NCI-H526 (cell line): ENCODE results near the gene TCIRG1.

Experiments
- DNase-seq, 2 experiments: peaks; one replicate each; lab custom pipeline; 2025; lab: John Stamatoyannopoulos, UW

TCIRG1 gene

GRCh38 chr11:68051191-68052136, 12.6 kb downstream of the TCIRG1 start:
- DNase-seq, result no peak

- no peak for DNase-seq
Observed at GRCh38 chr11:68052137-68052873, 13.5 kb downstream of the TCIRG1 start.

- DNase-seq, result no peak
Observed at GRCh38 chr11:68053117-68053516, 14.3 kb downstream of the TCIRG1 start.

GRCh38 chr11:68053981-68054812, 15.4 kb downstream of the TCIRG1 start:
- no peak for DNase-seq

- DNase-seq, result no peak
Observed at GRCh38 chr11:68056317-68057285, 17.8 kb downstream of the TCIRG1 start.

GRCh38 chr11:68057807-68058206, 19.0 kb downstream of the TCIRG1 start:
- no peak for DNase-seq

GRCh38 chr11:68061508-68061907, 22.7 kb downstream of the TCIRG1 start:
- DNase-seq, result no peak

- no peak for DNase-seq
Observed at GRCh38 chr11:68064926-68065325, 26.1 kb downstream of the TCIRG1 start.

GRCh38 chr11:68065841-68066240, 27.0 kb downstream of the TCIRG1 start:
- DNase-seq, result no peak

GRCh38 chr11:68066742-68067141, 27.9 kb downstream of the TCIRG1 start:
- no peak for DNase-seq

- no peak for DNase-seq
Observed at GRCh38 chr11:68067991-68068390, 29.2 kb downstream of the TCIRG1 start.

GRCh38 chr11:68071281-68072048, 32.6 kb downstream of the TCIRG1 start:
- no peak for DNase-seq

- DNase-seq, result no peak
Observed at GRCh38 chr11:68074584-68075352, 35.9 kb downstream of the TCIRG1 start.

GRCh38 chr11:68076371-68077042, 37.7 kb downstream of the TCIRG1 start:
- DNase-seq, result peak in 1 of 2 experiments; percentile 27

GRCh38 chr11:68077617-68078582, 39.1 kb downstream of the TCIRG1 start:
- DNase-seq, result no peak

GRCh38 chr11:68080860-68081259, 42.0 kb downstream of the TCIRG1 start:
- DNase-seq, result no peak

- DNase-seq, result no peak
Observed at GRCh38 chr11:68081691-68082090, 42.9 kb downstream of the TCIRG1 start.

GRCh38 chr11:68082481-68082880, 43.7 kb downstream of the TCIRG1 start:
- no peak for DNase-seq
